ENCODE data around the gene SMYD3. TPM values are rescaled to one million over a fixed set of nuclear protein-coding genes. Genes with fewer than 3 reads are reported as not detected.

SMYD3 gene
- 27.7 and 32.9 TPM in 2 replicates for total RNA-seq (2016; rRNA removed; fragmentation: Illumina TruSeq; extraction: Trizol)
- total RNA-seq (2016; cell fraction: cytosol; rRNA removed; fragmentation: Illumina TruSeq; extraction: Trizol; ENCODE audit: low read depth): 54.0 and 56.1 TPM in 2 replicates
- total RNA-seq (2016; cell fraction: insoluble cytoplasmic fraction; rRNA removed; fragmentation: Illumina TruSeq; extraction: Trizol): 24.8 and 37.8 TPM in 2 replicates
- 35.4 and 37.3 TPM in 2 replicates for total RNA-seq (2016; cell fraction: membrane; rRNA removed; fragmentation: Illumina TruSeq; extraction: Trizol)
- total RNA-seq (2016; cell fraction: nucleus; rRNA removed; fragmentation: Illumina TruSeq; extraction: Trizol): 28.7 and 30.4 TPM in 2 replicates
- 29.2 and 35.8 TPM in 2 replicates for polyA plus RNA-seq (2011; rRNA removed)
- polyA plus RNA-seq (2011; cell fraction: cytosol; rRNA removed): 19.7 and 23.0 TPM in 2 replicates
- 10.9 and 13.1 TPM in 2 replicates for polyA plus RNA-seq (2011; cell fraction: nucleus; rRNA removed)
- polyA plus RNA-seq (2012): 44.3 and 60.7 TPM in 2 replicates
- 30.9 and 35.7 TPM in 2 replicates for polyA plus RNA-seq (2016; cell fraction: cytosol; fragmentation: Illumina TruSeq; extraction: Trizol; ENCODE audit: low read depth)
- 37.3 and 37.7 TPM in 2 replicates for polyA plus RNA-seq (2016; cell fraction: insoluble cytoplasmic fraction; fragmentation: Illumina TruSeq; extraction: Trizol; ENCODE audit: low read depth)
- polyA plus RNA-seq (2016; cell fraction: membrane; fragmentation: Illumina TruSeq; extraction: Trizol; ENCODE audit: low read depth): 25.1 and 29.0 TPM in 2 replicates
- 17.8 and 20.2 TPM in 2 replicates for polyA plus RNA-seq (2016; cell fraction: nucleus; fragmentation: Illumina TruSeq; extraction: Trizol; ENCODE audit: insufficient read depth, low read depth)
- 37.6 and 43.7 TPM in 2 replicates for polyA minus RNA-seq (2011; rRNA and poly(A)+ RNA removed; ENCODE audit: low replicate concordance)
- polyA minus RNA-seq (2011; cell fraction: cytosol; rRNA and poly(A)+ RNA removed): 11.4 and 12.4 TPM in 2 replicates
- polyA minus RNA-seq (2011; cell fraction: nucleus; rRNA and poly(A)+ RNA removed): 59.6 and 65.0 TPM in 2 replicates
- Bru-seq, nascent RNA: percentile 60 among the genes with signal in this experiment
- BruChase-seq, experiment 1, labeled RNA remaining after a 6-hour chase: percentile 60 among the genes with signal in this experiment
- BruChase-seq, experiment 2, labeled RNA remaining after a 2-hour chase: percentile 74 among the genes with signal in this experiment
- long read RNA-seq, experiment 1, partial matches to known transcripts: 1 of 9 reads
- long read RNA-seq, experiment 1, other reads (novel, unspliced or antisense): 7 of 9 reads
- long read RNA-seq, experiment 2, partial matches to known transcripts: 3 of 21 reads
- long read RNA-seq, experiment 2, other reads (novel, unspliced or antisense): 17 of 21 reads

DNA sequence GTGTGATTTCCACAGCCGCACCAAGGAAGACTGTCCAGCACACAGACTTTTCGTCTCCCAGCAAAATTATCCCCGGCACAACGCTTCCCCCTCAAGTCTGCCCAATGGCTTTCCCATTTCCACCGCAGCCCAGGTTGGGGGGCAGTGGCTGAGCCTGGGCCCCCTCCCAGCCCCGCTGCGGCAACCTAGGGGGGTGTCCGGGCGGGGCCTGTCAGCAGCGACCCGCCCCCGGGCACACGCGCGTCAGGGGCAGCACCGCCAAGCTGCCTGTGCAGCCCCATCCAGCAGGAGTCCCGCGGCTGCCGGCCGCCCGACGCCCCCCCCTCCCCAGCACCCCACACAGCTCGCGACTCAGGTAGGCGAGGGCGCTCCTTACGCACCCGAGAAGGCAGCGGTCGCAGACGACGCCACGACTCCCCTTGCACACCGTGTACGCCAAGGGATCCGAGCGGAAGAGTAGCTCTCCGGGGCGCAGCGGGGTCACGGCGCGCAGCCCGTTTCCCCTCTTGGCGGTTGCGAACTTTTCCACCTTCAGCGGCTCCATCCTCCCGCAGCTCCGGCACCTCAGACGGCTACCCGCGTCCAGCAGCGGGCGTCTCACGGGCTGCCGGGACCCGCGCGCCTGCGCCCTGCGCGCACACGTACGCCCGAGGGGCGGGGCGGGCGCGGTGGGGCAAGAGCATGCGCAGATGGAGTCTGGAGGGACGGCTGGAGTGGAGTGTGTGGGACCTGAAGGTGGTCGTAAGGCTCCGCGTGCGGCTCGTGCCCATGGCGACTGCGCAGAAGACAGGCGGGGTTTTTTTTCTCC is at the start of gene SMYD3:
Gene SMYD3 (minus strand): TSS at position 606 of the 808 bp plus-strand sequence.
- peak within 1 kb of the TSS; percentile 83 to 91 (median 88) for H3K4me3 ChIP-seq (replicated peaks in 1 of 3; ENCODE audit: insufficient read depth in 1 of 3, low read depth in 2 of 3, low read length in 3 of 3)
- intact Hi-C loops (cut with micrococcal nuclease; ENCODE audit: unreplicated experiment): loop anchor here (5.0 kb wide), 1 partner anchor 190 kb away; no protein-coding TSS in a partner anchor
- peak within 1 kb of the TSS; percentile 98 for H3K4me2 ChIP-seq (ENCODE audit: low read depth, low read length)
- FAIRE-seq (no peak), DNase-seq (ENCODE audit: low spot score) (peak; percentile 77), ATAC-seq (peak; percentile 86)
- H3K4me1 ChIP-seq (ENCODE audit: insufficient read depth, low read length): peaks cover 36% of the 10 kb centered on the region
- no peaks in the 10 kb centered on the region for H3K27me3 ChIP-seq (ENCODE audit: control insufficient read depth in 1 of 2, insufficient read depth in 2 of 2, low read length in 2 of 2)
- H3K9ac ChIP-seq (ENCODE audit: insufficient read depth, low read depth, low read length): peak within 1 kb of the TSS; percentile 63
- no peaks in the 10 kb centered on the region for H3K9me3 ChIP-seq (ENCODE audit: low read length)
- H3K27ac ChIP-seq (ENCODE audit: extremely low read length, insufficient read depth, low read length): peak within 1 kb of the TSS; percentile 38
- H2AFZ ChIP-seq (ENCODE audit: low read length): peak within 1 kb of the TSS; percentile 96
- in situ Hi-C loops (cut with HindIII; ENCODE audit: extremely low pct_ligation_motif_present, low pct_unique_long_range_greater_than_20kb): no loop called here
- peaks cover 7% of the 10 kb centered on the region for H3K79me2 ChIP-seq (ENCODE audit: insufficient read depth, low read length)
- POLR2A ChIA-PET: interaction anchor here (1.0 kb wide), 1 partner anchor 32 kb away, joined by 5 read pairs; no protein-coding TSS in a partner anchor
- under 1% methylated on average over 26 of the region's 79 CpGs for WGBS (ENCODE audit: low lambda C conversion rate)
- CTCF ChIA-PET (ENCODE audit: low intra/inter-chr PET ratio, low total read pairs): no interaction called here
- no peaks in the 10 kb centered on the region for H3K36me3 ChIP-seq (replicated peaks in 1 of 2; ENCODE audit: control insufficient read depth in 1 of 2, insufficient read depth in 2 of 2, low read length in 2 of 2)
- no peaks in the 10 kb centered on the region for H4K20me1 ChIP-seq (ENCODE audit: insufficient read depth, low read length)
- BruUV-seq (replicated peaks): no TSS peak
- TF ChIP-seq, protein P1, sequence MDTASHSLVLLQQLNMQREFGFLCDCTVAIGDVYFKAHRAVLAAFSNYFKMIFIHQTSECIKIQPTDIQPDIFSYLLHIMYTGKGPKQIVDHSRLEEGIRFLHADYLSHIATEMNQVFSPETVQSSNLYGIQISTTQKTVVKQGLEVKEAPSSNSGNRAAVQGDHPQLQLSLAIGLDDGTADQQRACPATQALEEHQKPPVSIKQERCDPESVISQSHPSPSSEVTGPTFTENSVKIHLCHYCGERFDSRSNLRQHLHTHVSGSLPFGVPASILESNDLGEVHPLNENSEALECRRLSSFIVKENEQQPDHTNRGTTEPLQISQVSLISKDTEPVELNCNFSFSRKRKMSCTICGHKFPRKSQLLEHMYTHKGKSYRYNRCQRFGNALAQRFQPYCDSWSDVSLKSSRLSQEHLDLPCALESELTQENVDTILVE (CRISPR knock-in tag; IDR thresholded peaks at IDR 0.05): peak; percentile 42; the same call in 1 of the 2 replicates
- peak; percentile 40; the same call in 1 of the 2 replicates for TF ChIP-seq GABPB1 (CRISPR knock-in tag; IDR thresholded peaks at IDR 0.05)
- no peak for TF ChIP-seq PRPF4 (IDR thresholded peaks at IDR 0.05; ENCODE audit: low read depth, low read length, poor library complexity, severe bottlenecking)
- no peak for TF ChIP-seq ZNF20 (CRISPR knock-in tag; IDR thresholded peaks at IDR 0.05)
- peak; percentile 57 for TF ChIP-seq RBM39 (IDR thresholded peaks at IDR 0.05; ENCODE audit: low read depth, low read length, poor library complexity, severe bottlenecking)
- TF ChIP-seq TEAD2 (CRISPR knock-in tag; IDR thresholded peaks at IDR 0.05): no peak
- no peak; the same call in 1 of the 2 replicates for TF ChIP-seq GATAD2A (CRISPR knock-in tag; IDR thresholded peaks at IDR 0.05)
- no peak for TF ChIP-seq ZNF883 (CRISPR knock-in tag; IDR thresholded peaks at IDR 0.05; ENCODE audit: not compliant biosample characterization)
- TF ChIP-seq ELF3 (CRISPR knock-in tag; IDR thresholded peaks at IDR 0.05): no peak
- no peak for TF ChIP-seq RFX1 (IDR thresholded peaks at IDR 0.05)
- no peak for TF ChIP-seq NR2F1 (CRISPR knock-in tag; IDR thresholded peaks at IDR 0.05)
- TF ChIP-seq SMARCE1 (IDR thresholded peaks at IDR 0.05; ENCODE audit: borderline replicate concordance): no peak
- TF ChIP-seq ARNT (IDR thresholded peaks at IDR 0.05): no peak
- TF ChIP-seq, protein P2, sequence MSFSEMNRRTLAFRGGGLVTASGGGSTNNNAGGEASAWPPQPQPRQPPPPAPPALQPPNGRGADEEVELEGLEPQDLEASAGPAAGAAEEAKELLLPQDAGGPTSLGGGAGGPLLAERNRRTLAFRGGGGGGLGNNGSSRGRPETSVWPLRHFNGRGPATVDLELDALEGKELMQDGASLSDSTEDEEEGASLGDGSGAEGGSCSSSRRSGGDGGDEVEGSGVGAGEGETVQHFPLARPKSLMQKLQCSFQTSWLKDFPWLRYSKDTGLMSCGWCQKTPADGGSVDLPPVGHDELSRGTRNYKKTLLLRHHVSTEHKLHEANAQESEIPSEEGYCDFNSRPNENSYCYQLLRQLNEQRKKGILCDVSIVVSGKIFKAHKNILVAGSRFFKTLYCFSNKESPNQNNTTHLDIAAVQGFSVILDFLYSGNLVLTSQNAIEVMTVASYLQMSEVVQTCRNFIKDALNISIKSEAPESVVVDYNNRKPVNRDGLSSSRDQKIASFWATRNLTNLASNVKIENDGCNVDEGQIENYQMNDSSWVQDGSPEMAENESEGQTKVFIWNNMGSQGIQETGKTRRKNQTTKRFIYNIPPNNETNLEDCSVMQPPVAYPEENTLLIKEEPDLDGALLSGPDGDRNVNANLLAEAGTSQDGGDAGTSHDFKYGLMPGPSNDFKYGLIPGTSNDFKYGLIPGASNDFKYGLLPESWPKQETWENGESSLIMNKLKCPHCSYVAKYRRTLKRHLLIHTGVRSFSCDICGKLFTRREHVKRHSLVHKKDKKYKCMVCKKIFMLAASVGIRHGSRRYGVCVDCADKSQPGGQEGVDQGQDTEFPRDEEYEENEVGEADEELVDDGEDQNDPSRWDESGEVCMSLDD (CRISPR knock-in tag; IDR thresholded peaks at IDR 0.05; ENCODE audit: borderline replicate concordance): no peak
- no peak for TF ChIP-seq SP4 (CRISPR knock-in tag; IDR thresholded peaks at IDR 0.05)
- 0 out of 2 replicates have a peak, but pooled peaks have one; percentile 39 for TF ChIP-seq ZNF274 (CRISPR knock-in tag; IDR thresholded peaks at IDR 0.05)
